Activated T-cell treated with anti-CD3 and anti-CD28 coated beads, Interleukin-2, amount 50 U/mL, for 72 hours (primary cell): ENCODE results near the gene SLC26A11. TPM values are rescaled to one million over a fixed set of nuclear protein-coding genes. Genes with fewer than 3 reads are reported as not detected.

Source experiments
- ATAC-seq, 2 donors: fragments of 150-1000 bp; cut with Tn5 transposase; replicated peaks in 1 of 2; 2 replicates each; pipeline ENCODE4 v1.10.0; 2021; ENCODE audit warnings: moderate library complexity in 2 of 2, mild to moderate bottlenecking in 1 of 2
- DNase-seq, 2 donors: peaks; one replicate each; pipeline ENCODE4 v3.0.0; 2021 to 2022; ENCODE audit warnings: mixed read lengths in 1 of 2
- H3K27ac Mint-ChIP-seq: one replicate; pipeline ENCODE4 v1.8.0; 2022; ENCODE audit warnings: mild to moderate bottlenecking, moderate library complexity, mixed read lengths
- H3K27me3 Mint-ChIP-seq: one replicate; pipeline ENCODE4 v1.8.0; 2022; ENCODE audit warnings: low read depth, mixed read lengths
- H3K36me3 Mint-ChIP-seq, 2 donors: one replicate each; pipeline ENCODE4 v1.8.0; 2022; ENCODE audit warnings: mixed read lengths in 2 of 2, mild to moderate bottlenecking in 1 of 2; ENCODE audit not compliant: insufficient read depth in 2 of 2
- H3K4me1 Mint-ChIP-seq: one replicate; pipeline ENCODE4 v1.8.0; 2022; ENCODE audit warnings: low read depth, mixed read lengths
- H3K4me3 Mint-ChIP-seq, 2 donors: one replicate each; pipeline ENCODE4 v1.8.0; 2022; ENCODE audit warnings: mild to moderate bottlenecking in 2 of 2, mixed read lengths in 2 of 2, moderate library complexity in 2 of 2
- H3K9me3 Mint-ChIP-seq, 2 donors: one replicate each; pipeline ENCODE4 v1.8.0; 2022; ENCODE audit warnings: mixed read lengths in 2 of 2
- total RNA-seq, 2 donors: library from RNA; stranded (reverse); gene quantifications; one replicate each; pipeline ENCODE4 v1.2.3, GENCODE V29; 2022

SLC26A11 gene
- 10 to 100 TPM; 25.9 to 28.8 TPM for total RNA-seq

DNA sequence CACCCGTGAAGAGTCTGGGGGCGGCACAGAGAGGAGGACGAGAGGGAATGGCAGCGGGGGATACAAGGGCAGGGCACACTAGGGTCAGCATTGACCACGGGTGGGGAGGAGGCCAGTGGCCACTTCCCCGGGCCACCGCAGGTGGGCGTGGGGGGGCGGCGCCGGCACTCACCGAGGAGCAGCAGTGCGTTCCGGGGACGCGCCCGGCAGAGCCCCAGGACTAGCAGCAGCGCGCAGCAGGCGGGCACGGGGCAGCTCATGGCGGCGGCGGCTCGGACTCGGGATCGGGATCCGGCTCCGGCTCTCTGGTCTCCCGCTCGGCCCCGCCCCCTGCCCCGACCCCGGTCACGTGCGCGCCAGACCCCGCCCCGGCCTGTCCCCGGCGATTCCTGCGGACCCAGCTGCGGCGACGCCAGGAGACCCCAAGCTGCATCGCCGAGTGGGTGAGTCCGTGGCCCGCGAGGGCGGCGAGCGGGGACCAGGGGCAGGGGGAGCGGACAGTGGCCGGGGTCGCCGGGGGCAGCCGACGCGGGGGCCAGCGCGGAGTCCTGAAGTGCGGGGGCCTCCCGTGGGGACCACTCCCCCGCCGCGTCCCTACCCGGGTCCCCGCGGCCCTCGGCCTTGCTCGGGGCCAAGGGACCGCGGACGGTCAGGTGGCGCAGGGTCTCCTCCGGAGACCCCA is at the start of gene SLC26A11, which contains the start of gene SGSH:
Gene SLC26A11 (plus strand): TSS at position 374 of the 682 bp plus-strand sequence. CDS start 1,134 bp downstream, outside the sequence.
Gene SGSH (minus strand): TSS at position 280 of the 682 bp plus-strand sequence. CDS start 20 bp downstream, at position 260.
- H3K36me3 Mint-ChIP-seq, result peaks cover 14 to 25% of the 10 kb centered on the region in 2 donors
- peaks cover 29% of the 10 kb centered on the region for H3K4me1 Mint-ChIP-seq

DNA sequence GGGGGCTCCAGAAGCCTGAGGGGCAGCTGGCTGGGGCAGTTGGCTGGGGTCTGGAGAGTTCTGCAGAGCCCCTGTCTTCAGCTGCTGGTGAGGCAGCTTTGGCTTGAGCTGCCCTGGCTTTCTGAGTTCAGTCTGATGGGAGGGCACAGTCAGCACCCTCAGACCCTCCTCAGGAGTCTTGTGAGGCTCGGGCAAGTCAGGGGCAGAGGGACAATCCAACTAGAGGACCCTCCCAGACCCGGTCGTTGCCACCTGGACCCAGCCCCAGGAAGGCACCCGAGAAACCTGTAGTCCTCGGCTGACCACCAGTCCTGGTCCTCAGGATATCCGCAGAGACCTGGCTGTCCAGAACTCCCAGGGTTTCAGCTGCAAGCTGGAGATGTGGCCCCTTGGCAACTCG is 48.5 kb upstream of the SLC26A11 start:
- DNase-seq (no peak), ATAC-seq (no peak)
- no peaks in the 10 kb centered on the region for H3K36me3 Mint-ChIP-seq
- H3K27ac Mint-ChIP-seq, result no peak overlapping the region
- H3K9me3 Mint-ChIP-seq, result no peaks in the 10 kb centered on the region
- H3K4me3 Mint-ChIP-seq, result no peak overlapping the region
- no peaks in the 10 kb centered on the region for H3K4me1 Mint-ChIP-seq
- H3K27me3 Mint-ChIP-seq, result peaks cover 15% of the 10 kb centered on the region

More for the DNA sequence above, at the start of gene SLC26A11, which contains the start of gene SGSH:
- peak; percentile 76 to 78 for DNase-seq
- Mint-ChIP-seq H3K27ac (peak within 1 kb of the TSS; percentile 57), H3K4me3 (peak within 1 kb of the TSS; percentile 82 to 95), H3K9me3 (no peaks in the 10 kb centered on the region), H3K27me3 (no peaks in the 10 kb centered on the region)
- ATAC-seq, result peak; percentile 68 to 71

DNA sequence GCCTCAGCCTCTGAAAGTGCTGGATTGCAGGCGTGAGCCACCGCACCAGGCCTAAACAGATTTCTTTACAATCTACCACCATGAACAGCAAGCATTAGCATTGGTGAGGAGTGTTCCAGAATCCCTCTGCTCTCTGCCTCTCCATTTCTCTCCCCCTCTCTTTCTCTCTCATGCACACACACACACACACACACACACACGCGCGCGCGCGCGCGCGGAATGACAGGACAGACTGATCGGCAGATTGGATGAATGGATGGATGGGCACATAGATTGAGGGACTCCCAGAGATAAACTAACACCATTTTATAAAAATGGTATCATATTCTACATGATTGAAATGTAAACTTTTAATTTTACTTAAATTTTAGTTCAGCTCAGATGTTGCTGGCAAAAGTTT is 47.1 kb upstream of the SLC26A11 start:
- Mint-ChIP-seq H3K27ac (no peak overlapping the region), H3K4me1 (no peaks in the 10 kb centered on the region), H3K4me3 (no peak overlapping the region), H3K9me3 (no peaks in the 10 kb centered on the region), H3K36me3 (no peaks in the 10 kb centered on the region), H3K27me3 (peaks cover 15% of the 10 kb centered on the region)
- ATAC-seq, result no peak
- no peak for DNase-seq

DNA sequence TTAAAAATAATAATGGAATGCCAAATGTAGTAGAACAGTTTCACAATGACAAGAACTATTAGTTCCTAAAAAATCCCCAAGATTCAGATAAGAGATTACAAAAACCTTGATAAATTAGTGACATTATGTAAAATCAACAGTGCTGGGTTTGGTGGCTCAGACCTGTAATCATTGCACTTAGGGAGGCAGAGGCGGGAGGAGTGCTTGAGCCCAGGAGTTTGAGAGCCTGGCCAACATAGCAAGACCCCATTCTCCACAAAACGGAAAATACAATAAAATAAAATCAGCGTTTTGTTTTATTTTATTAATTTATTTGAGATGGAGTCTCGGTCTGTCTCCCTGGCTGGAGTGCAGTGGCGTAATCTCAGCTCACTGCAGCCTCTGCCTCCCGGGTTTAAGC is 46.3 kb upstream of the SLC26A11 start:
- Mint-ChIP-seq H3K36me3 (no peaks in the 10 kb centered on the region), H3K4me3 (no peak overlapping the region), H3K9me3 (no peaks in the 10 kb centered on the region), H3K27me3 (peaks cover 11% of the 10 kb centered on the region), H3K27ac (no peak overlapping the region), H3K4me1 (no peaks in the 10 kb centered on the region)
- ATAC-seq, result no peak
- no peak for DNase-seq

DNA sequence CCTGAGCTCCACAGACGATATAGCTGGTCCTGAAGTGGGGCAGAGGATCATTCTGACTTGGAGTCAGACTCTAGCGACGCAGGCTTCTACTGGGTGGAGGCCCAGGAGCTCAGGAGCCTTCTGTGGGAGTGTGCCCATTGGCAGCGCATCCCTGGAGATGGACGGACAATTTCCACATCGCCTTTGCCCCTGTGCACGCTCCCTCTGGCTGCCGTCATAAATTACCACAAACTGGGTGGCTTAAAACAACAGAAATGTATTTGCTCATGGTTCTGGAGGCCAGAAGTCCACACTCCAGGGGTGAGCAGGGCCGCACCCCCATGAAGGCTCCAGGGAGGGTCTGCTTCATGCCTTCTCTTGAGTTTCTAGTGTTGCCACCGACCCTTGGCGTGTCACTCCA is 43.5 kb upstream of the SLC26A11 start:
- no peaks in the 10 kb centered on the region for H3K9me3 Mint-ChIP-seq
- no peaks in the 10 kb centered on the region for H3K36me3 Mint-ChIP-seq
- H3K27me3 Mint-ChIP-seq, result no peaks in the 10 kb centered on the region
- ATAC-seq (no peak), DNase-seq (no peak)
- no peak overlapping the region for H3K27ac Mint-ChIP-seq
- H3K4me1 Mint-ChIP-seq, result no peaks in the 10 kb centered on the region
- no peak overlapping the region for H3K4me3 Mint-ChIP-seq

DNA sequence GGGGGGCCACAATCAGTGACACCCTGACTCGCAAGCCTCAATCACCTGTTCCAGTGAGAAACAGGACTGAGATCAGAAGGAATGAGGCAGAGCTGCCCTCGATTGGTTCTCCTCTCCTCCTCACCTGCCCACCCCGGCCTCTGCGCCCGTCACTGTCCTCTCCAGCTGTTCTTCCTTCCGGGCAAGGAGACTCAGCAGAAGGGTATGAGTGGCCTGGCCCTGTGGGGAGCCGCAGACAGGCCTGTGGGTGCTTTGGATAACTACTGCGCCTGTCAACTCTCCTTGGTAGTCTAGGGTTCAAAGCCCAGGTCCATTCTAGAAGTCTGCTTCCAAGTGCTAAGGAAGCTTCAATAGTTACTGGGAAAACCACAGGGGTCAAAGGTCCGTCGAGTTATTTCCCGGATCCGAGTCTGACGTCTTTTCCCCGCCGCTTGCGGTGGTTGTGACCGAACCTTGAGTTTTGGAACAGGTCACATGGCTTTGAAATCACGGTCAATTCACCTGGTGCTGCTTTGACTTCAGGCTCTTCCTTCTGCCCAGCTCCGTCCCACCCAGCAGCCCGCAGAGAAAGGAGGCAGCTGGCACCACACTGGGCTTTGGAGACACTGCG is 42.1 kb upstream of the SLC26A11 start:
- Mint-ChIP-seq H3K4me3 (no peak overlapping the region), H3K4me1 (no peaks in the 10 kb centered on the region), H3K27ac (no peak overlapping the region), H3K9me3 (no peaks in the 10 kb centered on the region), H3K36me3 (no peaks in the 10 kb centered on the region), H3K27me3 (no peaks in the 10 kb centered on the region)
- ATAC-seq, result no peak
- DNase-seq, result no peak

DNA sequence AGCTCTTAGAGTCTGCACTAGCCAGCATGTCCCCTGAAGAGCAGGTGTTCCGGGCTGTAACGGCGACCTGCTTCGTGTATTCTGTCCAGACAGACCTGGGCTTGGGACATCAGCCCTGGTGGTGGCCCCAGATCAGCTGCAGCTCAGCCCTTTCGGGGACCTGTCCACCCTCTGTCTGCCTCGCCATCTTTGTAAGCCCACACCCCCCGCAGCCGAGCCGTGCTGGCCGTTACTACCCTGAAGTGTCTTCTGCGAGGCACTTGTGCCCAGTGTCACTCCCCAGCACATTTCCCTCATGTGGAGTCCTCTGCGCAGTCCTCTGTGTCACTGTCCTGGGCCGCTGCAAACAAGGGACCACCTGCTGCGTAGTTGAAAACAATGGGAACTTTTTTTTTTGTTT is 40.0 kb upstream of the SLC26A11 start:
- no peak for ATAC-seq
- Mint-ChIP-seq H3K4me3 (no peak overlapping the region), H3K27ac (no peak overlapping the region), H3K9me3 (no peaks in the 10 kb centered on the region), H3K36me3 (no peaks in the 10 kb centered on the region), H3K27me3 (no peaks in the 10 kb centered on the region), H3K4me1 (no peaks in the 10 kb centered on the region)
- no peak for DNase-seq

DNA sequence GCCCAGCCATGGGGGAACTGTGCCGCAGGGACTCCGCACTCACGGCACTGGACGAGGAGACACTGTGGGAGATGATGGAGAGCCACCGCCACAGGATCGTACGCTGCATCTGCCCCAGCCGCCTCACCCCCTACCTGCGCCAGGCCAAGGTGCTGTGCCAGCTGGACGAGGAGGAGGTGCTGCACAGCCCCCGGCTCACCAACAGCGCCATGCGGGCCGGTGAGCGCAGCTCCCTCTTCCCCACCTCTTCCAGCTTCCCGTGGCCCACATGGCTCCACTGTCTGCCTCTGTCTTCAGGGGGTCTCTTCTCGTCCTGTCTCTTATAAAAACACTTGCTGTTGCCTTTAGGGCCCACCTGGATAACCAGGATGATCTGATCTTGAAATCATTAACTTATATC is 38.8 kb upstream of the SLC26A11 start:
- Mint-ChIP-seq H3K9me3 (no peaks in the 10 kb centered on the region), H3K4me3 (no peak overlapping the region), H3K4me1 (no peaks in the 10 kb centered on the region), H3K27me3 (no peaks in the 10 kb centered on the region), H3K27ac (no peak overlapping the region), H3K36me3 (no peaks in the 10 kb centered on the region)
- DNase-seq (no peak), ATAC-seq (no peak)

DNA sequence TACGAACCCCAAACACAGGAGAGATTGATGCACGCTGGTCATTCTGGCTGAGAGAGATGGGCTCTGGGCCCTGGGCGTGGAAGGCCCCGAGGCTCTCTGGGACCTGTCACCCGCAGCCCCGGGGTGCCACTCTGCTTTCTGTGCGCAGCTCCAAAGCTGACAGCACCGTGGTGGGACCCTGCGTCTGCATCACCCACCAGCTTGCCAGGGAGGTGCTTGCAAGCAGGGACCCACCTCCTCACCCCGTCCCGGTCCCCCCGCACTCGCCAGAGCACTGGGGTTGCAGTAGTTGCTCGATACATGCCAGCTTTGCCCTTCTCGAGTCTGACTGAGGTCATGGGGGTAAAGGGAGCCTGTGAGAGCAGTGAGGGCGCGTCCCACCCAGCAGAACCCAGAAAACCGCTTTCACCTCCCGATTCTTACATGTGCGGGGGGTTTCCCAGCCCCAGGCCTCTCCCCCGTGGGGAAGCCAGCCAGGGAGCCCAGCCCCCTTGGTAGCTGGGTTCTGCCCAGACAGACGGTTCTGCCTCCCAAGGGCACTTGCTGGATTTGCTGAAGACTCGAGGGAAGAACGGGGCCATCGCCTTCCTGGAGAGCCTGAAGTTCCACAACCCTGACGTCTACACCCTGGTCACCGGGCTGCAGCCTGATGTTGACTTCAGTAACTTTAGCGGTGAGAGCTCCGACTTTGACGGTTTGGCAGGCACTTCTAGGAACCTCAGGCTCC is 37.9 kb upstream of the SLC26A11 start:
- H3K27ac Mint-ChIP-seq, result no peak overlapping the region

DNA sequence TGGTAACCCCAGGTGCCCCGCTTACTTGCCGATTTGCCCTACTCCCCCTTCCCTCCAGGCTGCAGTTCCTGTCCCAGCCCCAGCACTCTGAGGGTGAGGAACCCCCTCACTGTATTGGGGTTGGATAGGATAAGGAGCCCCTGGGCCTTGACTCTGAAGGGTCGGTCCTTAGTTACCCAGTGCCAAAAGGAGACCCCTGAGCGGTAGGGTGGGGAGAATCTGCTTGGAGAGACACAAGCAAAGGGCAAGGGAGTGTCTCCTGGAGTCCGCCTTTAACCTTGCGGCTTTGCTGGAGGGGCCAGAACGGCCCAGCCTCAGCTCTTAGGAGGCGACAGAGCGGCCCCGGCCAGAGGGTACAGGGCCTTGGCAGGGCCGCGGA is 37.4 kb upstream of the SLC26A11 start:
- Mint-ChIP-seq H3K4me3 (no peak overlapping the region), H3K36me3 (no peaks in the 10 kb centered on the region), H3K4me1 (no peaks in the 10 kb centered on the region), H3K27me3 (no peaks in the 10 kb centered on the region), H3K27ac (no peak overlapping the region), H3K9me3 (no peaks in the 10 kb centered on the region)
- no peak for ATAC-seq
- no peak for DNase-seq

More for the DNA sequence above, 37.9 kb upstream of the SLC26A11 start:
- no peaks in the 10 kb centered on the region for H3K4me1 Mint-ChIP-seq
- H3K9me3 Mint-ChIP-seq, result no peaks in the 10 kb centered on the region
- H3K4me3 Mint-ChIP-seq, result no peak overlapping the region
- no peaks in the 10 kb centered on the region for H3K27me3 Mint-ChIP-seq
- H3K36me3 Mint-ChIP-seq, result no peaks in the 10 kb centered on the region
- DNase-seq (no peak), ATAC-seq (no peak)

DNA sequence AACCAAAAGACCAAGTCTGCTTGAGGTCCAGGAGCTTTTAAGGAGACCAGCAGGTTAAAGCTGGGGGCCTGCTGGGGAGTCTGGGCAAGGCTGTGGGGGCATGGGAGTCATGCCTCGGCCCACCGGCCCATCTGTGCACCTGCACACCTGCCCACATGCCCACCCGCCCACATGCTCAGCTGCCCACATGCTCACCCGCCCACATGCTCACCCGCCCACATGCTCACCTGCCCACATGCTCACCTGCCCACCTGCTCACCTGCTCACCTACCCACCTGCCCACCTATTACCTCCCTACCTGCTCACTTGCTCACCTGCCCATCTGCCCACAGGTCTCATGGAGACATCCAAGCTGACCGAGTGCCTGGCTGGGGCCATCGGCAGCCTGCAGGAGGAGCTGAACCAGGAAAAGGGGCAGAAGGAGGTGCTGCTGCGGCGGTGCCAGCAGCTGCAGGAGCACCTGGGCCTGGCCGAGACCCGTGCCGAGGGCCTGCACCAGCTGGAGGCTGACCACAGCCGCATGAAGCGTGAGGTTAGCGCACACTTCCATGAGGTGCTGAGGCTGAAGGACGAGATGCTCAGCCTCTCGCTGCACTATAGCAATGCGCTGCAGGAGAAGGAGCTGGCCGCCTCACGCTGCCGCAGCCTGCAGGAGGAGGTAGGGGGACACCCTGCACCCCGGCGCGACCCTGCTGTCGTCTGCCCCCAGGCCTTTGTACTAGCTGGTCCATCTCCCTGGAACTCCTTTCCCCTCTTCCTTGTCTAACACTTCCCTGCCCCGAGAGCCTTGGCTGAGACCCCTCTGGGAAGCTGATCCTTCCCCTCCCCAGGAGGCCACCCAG is 36.4 kb upstream of the SLC26A11 start:
- Mint-ChIP-seq H3K27ac (no peak overlapping the region), H3K36me3 (no peaks in the 10 kb centered on the region), H3K9me3 (no peaks in the 10 kb centered on the region), H3K4me1 (peaks cover 8% of the 10 kb centered on the region), H3K27me3 (no peaks in the 10 kb centered on the region), H3K4me3 (no peak overlapping the region)
- no peak for ATAC-seq
- DNase-seq, result no peak

DNA sequence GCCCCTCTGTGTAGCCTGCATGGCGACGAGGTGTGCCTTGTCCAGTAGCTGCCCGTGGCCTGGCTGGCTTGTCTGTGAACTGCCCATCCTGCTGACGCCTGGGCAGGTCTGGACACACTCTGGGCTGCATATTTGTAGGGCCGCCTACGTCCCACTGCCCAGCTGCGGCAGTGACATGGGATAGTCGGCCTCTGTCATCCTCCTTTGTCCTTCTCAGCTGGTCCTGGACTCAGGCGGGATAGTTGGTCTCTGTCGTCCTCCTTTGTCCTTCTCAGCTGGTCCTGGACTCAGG is 35.9 kb upstream of the SLC26A11 start:
- DNase-seq (no peak), ATAC-seq (no peak)
- Mint-ChIP-seq H3K9me3 (no peaks in the 10 kb centered on the region), H3K4me1 (peaks cover 8% of the 10 kb centered on the region), H3K4me3 (no peak overlapping the region), H3K27me3 (no peaks in the 10 kb centered on the region), H3K36me3 (no peaks in the 10 kb centered on the region), H3K27ac (no peak overlapping the region)

DNA sequence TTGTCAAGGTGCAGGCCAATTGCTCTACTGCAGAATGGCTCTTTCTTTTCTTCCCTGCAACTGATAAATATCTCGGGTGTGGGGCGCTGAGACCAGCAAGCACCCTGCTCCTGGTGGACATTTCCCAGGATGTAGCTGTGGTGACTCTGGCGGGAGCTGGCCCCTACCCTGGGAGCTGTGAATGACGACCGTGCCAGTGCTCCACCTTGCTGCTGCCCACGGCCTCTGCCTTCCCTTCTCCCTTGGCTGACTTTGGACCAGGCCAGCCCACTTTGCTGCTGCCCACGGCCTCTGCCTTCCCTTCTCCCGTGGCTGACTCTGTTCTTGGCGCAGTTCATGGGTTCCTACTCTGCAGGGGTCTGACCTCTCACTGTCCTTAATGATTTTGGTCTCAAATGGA is 34.3 kb upstream of the SLC26A11 start:
- H3K9me3 Mint-ChIP-seq, result no peaks in the 10 kb centered on the region
- H3K4me1 Mint-ChIP-seq, result peaks cover 8% of the 10 kb centered on the region
- no peaks in the 10 kb centered on the region for H3K27me3 Mint-ChIP-seq
- DNase-seq, result no peak
- no peak overlapping the region for H3K4me3 Mint-ChIP-seq
- no peaks in the 10 kb centered on the region for H3K36me3 Mint-ChIP-seq
- H3K27ac Mint-ChIP-seq, result no peak overlapping the region
- ATAC-seq, result no peak
